Gastrocnemius medialis (tissue), 4 donors: Measurements from ENCODE around the gene MAP1LC3B.

Source experiments
- POLR2A ChIP-seq, 2 donors: fragments of 450-650 bp; IDR thresholded peaks; one replicate each; pipeline ENCODE4 v1.6.1; 2017; ENCODE audit warnings: antibody characterized with exemption in 2 of 2, mild to moderate bottlenecking in 2 of 2, moderate library complexity in 2 of 2
- TF ChIP-seq, protein P1 (sequence below), 5 experiments: fragments of 450-650 bp in 3 of 5; fragments of 200-600 bp in 2 of 5; sonication (generic) in 2 of 5; IDR thresholded peaks in 4 of 5; conservative IDR thresholded peaks in 1 of 5; 1 replicate in 4 of 5; 2 replicates in 1 of 5; pipeline ENCODE4 v1.5.1; 2016 to 2019; ENCODE audit warnings: antibody characterized with exemption in 5 of 5, mild to moderate bottlenecking in 3 of 5, moderate library complexity in 3 of 5

DNA sequence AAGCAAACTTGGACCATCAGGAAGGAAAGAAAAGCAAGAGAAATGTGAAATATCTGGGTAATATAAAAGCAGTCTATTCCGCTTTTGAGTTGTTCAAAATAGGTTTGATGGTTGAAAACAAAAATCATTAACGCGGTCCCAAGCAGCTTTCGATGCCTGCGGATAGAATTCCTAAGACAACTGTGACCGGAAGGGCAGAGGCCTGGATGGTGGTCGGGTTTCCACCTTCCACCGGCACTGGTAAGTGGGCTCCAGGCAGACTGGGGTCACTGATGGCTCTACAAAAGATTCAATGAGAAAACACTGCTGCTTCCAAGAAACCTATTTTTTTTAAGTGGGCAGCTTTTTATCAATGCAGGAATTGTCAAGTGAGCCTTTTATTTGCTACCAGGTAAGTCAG, 50.9 kb downstream of the MAP1LC3B start:
- TF ChIP-seq, protein P1, sequence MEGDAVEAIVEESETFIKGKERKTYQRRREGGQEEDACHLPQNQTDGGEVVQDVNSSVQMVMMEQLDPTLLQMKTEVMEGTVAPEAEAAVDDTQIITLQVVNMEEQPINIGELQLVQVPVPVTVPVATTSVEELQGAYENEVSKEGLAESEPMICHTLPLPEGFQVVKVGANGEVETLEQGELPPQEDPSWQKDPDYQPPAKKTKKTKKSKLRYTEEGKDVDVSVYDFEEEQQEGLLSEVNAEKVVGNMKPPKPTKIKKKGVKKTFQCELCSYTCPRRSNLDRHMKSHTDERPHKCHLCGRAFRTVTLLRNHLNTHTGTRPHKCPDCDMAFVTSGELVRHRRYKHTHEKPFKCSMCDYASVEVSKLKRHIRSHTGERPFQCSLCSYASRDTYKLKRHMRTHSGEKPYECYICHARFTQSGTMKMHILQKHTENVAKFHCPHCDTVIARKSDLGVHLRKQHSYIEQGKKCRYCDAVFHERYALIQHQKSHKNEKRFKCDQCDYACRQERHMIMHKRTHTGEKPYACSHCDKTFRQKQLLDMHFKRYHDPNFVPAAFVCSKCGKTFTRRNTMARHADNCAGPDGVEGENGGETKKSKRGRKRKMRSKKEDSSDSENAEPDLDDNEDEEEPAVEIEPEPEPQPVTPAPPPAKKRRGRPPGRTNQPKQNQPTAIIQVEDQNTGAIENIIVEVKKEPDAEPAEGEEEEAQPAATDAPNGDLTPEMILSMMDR (IDR thresholded peaks at IDR 0.05 in 4 of 5, conservative IDR thresholded peaks at IDR 0.05 in 1 of 5) = no peak
- TF ChIP-seq POLR2A (IDR thresholded peaks at IDR 0.05) = no peak
